ENCODE measurements around the gene MLLT11.

DNA sequence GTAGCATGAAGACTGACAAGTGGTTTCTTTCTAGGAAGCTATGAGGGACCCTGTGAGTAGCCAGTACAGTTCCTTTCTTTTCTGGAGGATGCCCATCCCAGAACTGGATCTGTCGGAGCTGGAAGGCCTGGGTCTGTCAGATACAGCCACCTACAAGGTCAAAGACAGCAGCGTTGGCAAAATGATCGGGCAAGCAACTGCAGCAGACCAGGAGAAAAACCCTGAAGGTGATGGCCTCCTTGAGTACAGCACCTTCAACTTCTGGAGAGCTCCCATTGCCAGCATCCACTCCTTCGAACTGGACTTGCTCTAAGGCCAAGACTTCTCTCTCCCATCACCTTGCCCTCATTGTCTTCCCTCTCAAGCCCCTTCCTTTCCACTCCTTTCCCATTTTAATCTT, 7.0 kb downstream of the MLLT11 start:
- TF ChIP-seq, protein P1, sequence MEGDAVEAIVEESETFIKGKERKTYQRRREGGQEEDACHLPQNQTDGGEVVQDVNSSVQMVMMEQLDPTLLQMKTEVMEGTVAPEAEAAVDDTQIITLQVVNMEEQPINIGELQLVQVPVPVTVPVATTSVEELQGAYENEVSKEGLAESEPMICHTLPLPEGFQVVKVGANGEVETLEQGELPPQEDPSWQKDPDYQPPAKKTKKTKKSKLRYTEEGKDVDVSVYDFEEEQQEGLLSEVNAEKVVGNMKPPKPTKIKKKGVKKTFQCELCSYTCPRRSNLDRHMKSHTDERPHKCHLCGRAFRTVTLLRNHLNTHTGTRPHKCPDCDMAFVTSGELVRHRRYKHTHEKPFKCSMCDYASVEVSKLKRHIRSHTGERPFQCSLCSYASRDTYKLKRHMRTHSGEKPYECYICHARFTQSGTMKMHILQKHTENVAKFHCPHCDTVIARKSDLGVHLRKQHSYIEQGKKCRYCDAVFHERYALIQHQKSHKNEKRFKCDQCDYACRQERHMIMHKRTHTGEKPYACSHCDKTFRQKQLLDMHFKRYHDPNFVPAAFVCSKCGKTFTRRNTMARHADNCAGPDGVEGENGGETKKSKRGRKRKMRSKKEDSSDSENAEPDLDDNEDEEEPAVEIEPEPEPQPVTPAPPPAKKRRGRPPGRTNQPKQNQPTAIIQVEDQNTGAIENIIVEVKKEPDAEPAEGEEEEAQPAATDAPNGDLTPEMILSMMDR (IDR thresholded peaks at IDR 0.05; ENCODE audit: low read depth, low read length, poor library complexity, severe bottlenecking), result no peak
- TF ChIP-seq EZH2phosphoT487 (IDR thresholded peaks at IDR 0.05; ENCODE audit: borderline replicate concordance, low read length), result no peak
